ENCODE data around the gene TMEM63C.
A peak's percentile ranks its signal among the peaks of the same experiment; 100 is the strongest.
"Not testable (repeated sequence)": the region's sequence is repeated elsewhere in the genome, so short reads cannot be mapped to it uniquely, and the experiment has no call there.

TMEM63C gene

DNA sequence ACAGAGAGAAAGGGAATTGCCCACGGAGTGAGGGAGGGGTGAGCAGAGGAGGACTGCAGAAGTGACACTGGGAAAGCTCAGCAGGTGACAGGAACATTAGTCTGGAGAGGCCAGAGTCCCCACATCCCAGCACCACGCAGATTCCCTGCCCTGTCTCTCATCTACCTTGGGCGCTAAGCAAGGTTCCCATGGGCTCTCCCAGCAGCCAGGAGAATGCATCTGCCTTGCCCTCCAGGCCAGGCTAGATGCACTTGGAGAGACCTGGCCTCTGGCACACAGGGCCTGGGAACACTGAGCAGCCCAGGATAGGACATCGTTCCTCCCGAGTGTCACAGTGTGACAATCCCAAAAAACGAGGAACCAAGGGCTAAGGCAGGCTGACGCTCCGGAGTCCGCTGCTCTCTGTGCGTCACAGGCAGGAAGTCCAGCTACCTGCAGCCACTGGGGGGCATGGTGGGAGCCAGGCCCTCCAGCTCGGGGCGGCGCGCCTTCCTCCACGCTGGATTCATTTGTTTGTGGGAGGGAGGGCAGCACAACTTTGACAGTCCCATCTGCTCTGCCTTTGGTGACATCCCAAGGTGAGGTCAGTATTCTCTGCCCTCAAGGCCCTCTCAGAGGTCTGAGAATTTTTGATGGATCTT, 94.8 kb downstream of the TMEM63C start:
- no peak for DNase-seq (ENCODE audit: low read depth in 3 of 3)

GRCh38 chr14:77276959-77277358, 95.4 kb downstream of the TMEM63C start:
- DNase-seq (ENCODE audit: low read depth in 3 of 3), result no peak

GRCh38 chr14:77278461-77279230, 97.0 kb downstream of the TMEM63C start:
- no peak for DNase-seq (ENCODE audit: low read depth in 3 of 3)

- no peak for DNase-seq (ENCODE audit: low read depth in 3 of 3)
Observed at GRCh38 chr14:77279719-77280118, 98.1 kb downstream of the TMEM63C start.

DNA sequence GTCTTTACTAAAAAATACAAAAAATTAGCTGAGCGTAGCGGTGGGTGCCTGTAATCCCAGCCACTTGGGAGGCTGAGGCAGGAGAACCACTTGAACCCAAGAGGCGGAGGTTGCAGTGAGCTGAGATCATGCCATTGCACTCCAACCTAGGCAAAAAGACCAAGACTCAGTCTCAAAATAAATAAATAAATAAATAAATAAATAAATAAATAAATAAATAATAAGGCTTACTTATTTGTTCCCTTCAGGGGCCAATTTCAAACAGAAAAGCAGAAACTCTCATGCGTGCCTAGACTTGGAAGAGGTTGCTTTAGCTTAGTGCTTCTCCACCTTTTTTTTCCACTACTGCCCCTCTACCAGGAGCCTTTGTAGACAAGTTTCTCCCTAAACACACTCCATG, 99.3 kb downstream of the TMEM63C start:
- not testable (repeated sequence) for DNase-seq (ENCODE audit: low read depth in 3 of 3)

- no peak for DNase-seq (ENCODE audit: low read depth in 3 of 3)
Observed at GRCh38 chr14:77281852-77282410, 100.3 kb downstream of the TMEM63C start.

DNA sequence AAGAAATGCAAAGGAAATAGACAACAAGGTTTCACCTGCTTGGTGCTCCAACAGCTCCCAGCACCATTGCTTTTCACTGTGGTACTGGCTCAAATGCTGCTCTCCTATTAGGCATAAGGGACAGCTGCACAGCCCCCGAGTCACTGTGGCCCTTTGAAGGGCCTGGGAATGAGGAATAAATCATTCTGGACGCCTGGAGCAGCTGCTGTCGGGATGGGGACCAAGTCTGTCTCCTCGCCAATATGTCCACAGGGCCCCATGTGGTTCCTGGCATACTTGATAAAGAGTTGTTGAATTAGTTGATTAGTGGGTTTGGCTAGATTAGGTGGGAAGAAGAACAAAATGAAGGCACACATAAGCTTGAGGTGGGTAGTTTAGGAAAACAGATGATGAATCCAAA, 102.5 kb downstream of the TMEM63C start:
- no peak for DNase-seq (ENCODE audit: low read depth in 3 of 3)

DNA sequence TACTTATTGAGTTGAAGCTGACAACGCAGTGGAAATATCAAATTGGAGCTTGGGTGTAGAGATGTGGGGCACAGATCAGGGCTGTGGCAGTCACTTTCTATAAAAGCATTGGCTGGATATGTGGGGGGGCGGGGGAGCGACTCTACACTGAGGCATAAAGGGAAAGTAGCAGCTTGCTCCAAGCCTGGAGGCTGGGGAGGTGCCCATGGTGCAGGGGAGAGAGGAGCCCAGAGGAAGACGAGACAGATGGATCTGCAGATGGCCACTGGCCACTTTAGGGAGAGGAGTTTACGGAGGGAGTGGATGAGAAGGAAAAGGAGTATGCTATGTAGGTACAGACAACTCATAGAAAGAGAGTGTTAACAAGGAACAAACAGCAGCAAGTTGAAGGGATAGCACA, 102.9 kb downstream of the TMEM63C start:
- DNase-seq (ENCODE audit: low read depth in 3 of 3), result no peak

- DNase-seq (ENCODE audit: low read depth in 3 of 3), result no peak
Observed at GRCh38 chr14:77286576-77286975, 105.0 kb downstream of the TMEM63C start.

DNA sequence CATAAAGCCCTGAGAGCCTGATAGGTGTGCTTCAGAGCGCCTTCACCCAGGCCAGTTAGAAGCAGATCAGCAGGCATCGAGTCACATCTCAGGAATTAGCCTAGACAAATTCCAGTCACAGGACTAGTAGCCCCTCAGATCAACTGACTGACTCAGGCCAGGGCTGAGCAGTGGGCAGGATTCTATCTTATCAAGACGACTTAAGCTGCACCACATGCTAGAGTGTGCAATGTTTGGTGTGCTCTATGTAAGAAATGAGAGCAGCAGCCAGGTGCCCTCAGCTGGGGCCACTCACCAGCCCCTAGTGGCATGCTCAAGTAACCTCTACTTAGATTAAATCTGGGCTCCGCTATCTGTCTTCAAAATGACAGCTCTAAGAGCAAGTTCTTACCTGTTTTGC, 109.1 kb downstream of the TMEM63C start:
- DNase-seq (ENCODE audit: low read depth in 3 of 3), result no peak

DNA sequence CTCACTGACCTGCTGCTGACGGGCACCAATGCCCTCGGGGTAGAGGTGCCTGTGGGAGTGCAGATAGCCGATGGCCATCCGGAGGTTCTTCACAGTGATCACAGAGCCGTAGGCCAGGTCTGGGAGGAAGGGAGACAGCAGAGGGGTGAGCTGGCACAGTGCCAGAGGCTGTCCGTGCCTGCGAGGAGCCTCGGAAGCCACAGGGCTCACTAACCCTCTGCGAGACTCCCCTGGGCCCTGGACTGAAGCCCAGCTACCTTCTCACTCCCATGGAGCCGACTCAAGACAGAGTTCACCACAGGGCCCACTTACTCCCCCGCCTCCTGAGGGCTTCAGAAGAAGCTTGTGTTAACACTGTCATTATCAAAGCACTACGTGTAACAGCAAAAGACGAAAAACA, 114.6 kb downstream of the TMEM63C start:
- no peak for DNase-seq (ENCODE audit: low read depth in 3 of 3)

- no peak for DNase-seq (ENCODE audit: low read depth in 3 of 3)
Observed at GRCh38 chr14:77296906-77297305, 115.3 kb downstream of the TMEM63C start.

DNA sequence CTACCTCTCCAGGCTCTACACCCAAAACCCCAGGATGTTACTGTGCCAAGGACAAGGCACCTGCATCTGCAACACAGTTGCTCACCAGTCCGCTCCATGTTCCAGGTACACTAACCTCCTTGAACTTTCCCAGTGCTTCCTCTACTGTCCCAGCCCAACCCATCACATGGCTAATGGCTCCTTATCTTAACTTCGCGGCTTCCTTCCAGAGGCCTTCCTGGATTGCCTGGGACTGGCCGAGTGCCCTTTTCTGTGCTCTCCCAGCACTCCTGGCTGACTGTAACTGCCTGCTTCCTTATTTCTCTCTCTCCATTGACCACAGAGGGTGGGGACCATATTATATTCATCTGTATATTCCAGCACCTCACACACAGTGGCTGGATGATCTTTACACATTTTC, 118.2 kb downstream of the TMEM63C start:
- DNase-seq (ENCODE audit: low read depth in 3 of 3), result no peak

- peak in 2 of 3 donors; percentile 40 to 43 for DNase-seq (ENCODE audit: low read depth in 3 of 3)
Observed at GRCh38 chr14:77301103-77301502, 119.5 kb downstream of the TMEM63C start.

- DNase-seq (ENCODE audit: low read depth in 3 of 3), result peak; percentile 41 to 55 (median 44)
Observed at GRCh38 chr14:77302926-77303325, 121.3 kb downstream of the TMEM63C start.

DNA sequence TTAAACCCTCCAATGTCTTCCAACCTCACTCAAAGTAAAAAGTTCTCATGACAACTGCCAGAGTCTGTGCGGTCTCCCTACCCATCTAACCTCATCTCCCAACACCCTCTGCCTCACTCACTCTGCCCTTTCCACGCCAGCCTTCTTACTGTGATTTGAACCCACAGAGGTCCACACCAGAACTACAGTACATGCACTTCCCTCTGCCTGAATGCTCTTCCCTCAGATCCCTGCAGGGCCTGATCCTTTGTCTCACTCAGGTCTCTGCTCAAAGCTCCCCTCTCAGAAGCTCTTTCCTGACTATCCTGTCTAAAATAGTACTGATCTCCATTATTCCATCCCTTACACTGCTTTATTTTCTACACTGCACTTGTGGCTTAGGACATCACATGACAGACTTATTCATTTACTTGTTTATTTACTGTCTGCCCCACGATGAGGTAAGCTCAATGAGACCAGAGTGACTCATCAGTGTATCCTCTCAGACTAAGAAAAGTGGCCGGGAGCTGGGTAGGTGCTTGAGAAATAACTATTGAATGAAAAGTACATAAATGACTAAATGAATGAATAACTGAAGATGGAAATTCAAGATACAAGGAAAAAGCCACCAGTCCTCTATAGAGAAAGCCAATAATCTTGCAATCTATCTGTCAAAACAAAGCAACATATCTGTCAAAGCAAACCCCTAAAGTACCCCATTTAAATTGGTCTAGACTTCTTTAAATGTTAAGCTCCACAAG, 122.0 kb downstream of the TMEM63C start:
- peak; percentile 16 to 43 (median 21) for DNase-seq (ENCODE audit: low read depth in 3 of 3)

DNA sequence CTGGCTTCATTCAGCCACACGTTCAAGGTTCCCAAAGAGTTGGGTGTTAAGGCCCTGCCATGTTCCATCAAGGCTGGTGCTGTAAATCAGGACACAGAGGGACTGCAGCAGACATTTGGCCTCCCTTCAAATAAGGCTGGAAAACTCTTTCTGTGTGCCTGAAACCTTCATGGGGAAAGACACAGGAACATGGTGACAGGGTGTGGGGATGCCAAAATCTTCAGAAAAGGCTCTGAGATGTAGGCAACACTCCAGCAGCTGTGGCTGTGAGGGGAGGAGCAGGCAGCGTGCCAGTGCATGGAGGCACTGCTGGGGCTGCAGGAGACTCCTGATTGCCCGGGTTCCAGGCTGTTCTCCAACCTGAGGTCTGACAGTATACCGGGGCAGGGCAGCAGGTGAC, 124.1 kb downstream of the TMEM63C start:
- no peak for DNase-seq (ENCODE audit: low read depth in 3 of 3)

DNA sequence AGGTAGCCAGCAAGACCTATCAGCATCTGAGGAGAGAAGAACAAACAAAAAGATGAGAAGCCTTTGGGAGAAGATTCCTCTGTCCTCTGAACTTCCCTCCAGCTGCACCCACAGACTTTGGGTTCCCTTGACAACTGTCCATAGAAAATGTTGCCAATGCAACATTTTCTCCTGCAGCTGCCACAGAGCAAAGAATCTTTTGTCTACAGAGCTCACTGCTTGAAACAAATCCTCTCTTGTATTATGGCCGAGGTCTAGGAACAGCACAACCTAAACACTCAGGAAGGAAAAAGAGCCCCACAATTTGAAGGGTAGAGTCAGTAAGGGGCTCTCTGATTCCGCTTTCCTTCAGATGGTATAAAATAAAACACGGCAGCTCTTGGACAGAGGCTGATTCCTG, 124.8 kb downstream of the TMEM63C start:
- DNase-seq (ENCODE audit: low read depth in 3 of 3), result no peak

GRCh38 chr14:77306851-77307496, 125.4 kb downstream of the TMEM63C start:
- DNase-seq (ENCODE audit: low read depth in 3 of 3), result no peak
